ENCODE measurements around the gene SLC29A1. TPM values are rescaled to one million over a fixed set of nuclear protein-coding genes. Genes with fewer than 3 reads are reported as not detected.
A peak's percentile ranks its signal among the peaks of the same experiment; 100 is the strongest.

SLC29A1 gene
- total RNA-seq, 3 donors from 2014 or later: 106 to 140 (median 110) TPM

DNA sequence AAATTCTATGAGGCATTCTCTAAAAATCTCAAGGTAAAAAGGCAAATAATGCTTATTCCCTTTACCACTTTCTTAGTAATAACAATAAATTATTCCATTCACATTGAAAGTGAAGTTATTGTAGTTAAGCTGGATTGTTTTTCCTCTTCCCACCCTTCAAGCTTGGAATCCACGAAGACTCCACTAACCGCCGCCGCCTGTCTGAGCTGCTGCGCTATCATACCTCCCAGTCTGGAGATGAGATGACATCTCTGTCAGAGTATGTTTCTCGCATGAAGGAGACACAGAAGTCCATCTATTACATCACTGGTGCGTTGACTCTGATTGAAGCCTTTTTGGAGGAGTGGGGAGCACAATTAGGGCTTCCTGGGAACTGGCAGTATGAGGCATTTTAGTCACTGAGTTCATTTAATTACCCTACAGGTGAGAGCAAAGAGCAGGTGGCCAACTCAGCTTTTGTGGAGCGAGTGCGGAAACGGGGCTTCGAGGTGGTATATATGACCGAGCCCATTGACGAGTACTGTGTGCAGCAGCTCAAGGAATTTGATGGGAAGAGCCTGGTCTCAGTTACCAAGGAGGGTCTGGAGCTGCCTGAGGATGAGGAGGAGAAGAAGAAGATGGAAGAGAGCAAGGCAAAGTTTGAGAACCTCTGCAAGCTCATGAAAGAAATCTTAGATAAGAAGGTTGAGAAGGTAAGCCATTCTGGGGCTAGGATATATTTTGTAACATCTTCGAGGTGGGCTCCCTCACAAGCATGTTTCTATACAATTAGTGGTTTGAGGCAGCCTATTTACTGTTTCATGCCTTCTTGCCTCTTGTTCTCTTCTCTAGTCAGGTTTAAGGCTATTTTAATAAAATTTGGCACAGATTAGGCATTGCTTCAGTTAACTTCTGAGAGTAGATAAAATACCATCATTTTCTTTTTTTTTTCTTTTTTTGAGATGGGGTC lies 28.5 kb downstream of the SLC29A1 start:
- DNase-seq (ENCODE audit: low spot score in 2 of 2): no peak
- H3K36me3 ChIP-seq: peaks cover 4% of the 10 kb centered on the region
- TF ChIP-seq POLR2A (IDR thresholded peaks at IDR 0.05) (no peak), POLR2AphosphoS5 (IDR thresholded peaks at IDR 0.05) (no peak), CTCF (IDR thresholded peaks at IDR 0.05) (no peak)
- no peaks in the 10 kb centered on the region for H3K27me3 ChIP-seq
- H3K4me3 ChIP-seq: no peak overlapping the region
- intact Hi-C loops (cut with DNase I; ENCODE audit: low total_unique reads): no loop called here
- H3K9me3 ChIP-seq: no peaks in the 10 kb centered on the region
- H3K4me1 ChIP-seq: peaks cover 6 to 24% of the 10 kb centered on the region in 2 donors
- no peak overlapping the region for H3K27ac ChIP-seq

DNA sequence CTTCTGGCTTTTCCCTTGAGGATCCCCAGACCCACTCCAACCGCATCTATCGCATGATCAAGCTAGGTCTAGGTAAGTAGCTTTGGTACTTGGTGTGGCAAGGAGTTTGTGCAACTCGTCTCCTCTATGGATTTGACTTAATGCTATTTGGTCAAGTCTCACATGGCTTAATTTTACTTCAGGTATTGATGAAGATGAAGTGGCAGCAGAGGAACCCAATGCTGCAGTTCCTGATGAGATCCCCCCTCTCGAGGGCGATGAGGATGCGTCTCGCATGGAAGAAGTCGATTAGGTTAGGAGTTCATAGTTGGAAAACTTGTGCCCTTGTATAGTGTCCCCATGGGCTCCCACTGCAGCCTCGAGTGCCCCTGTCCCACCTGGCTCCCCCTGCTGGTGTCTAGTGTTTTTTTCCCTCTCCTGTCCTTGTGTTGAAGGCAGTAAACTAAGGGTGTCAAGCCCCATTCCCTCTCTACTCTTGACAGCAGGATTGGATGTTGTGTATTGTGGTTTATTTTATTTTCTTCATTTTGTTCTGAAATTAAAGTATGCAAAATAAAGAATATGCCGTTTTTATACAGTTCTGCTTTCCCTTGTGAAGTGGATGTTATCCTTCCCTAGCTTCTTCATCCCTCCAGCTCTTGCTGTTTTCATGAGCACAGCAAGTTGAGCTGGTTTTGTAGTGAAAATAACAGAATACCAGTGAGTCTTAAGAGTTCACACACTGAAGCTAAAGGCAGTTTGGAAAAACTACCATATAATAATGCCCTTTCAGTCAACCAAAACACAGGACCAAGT lies 30.1 kb downstream of the SLC29A1 start:
- Histone ChIP-seq H3K4me1 (peaks cover 6 to 18% of the 10 kb centered on the region in 2 donors), H3K36me3 (peaks cover 4% of the 10 kb centered on the region), H3K27ac (no peak overlapping the region), H3K9me3 (no peaks in the 10 kb centered on the region), H3K27me3 (no peaks in the 10 kb centered on the region), H3K4me3 (no peak overlapping the region)
- intact Hi-C loops (cut with DNase I; ENCODE audit: low total_unique reads): no loop called here
- no peak for DNase-seq (ENCODE audit: low spot score in 2 of 2)
- no peak for TF ChIP-seq POLR2AphosphoS5 (IDR thresholded peaks at IDR 0.05)
- TF ChIP-seq POLR2A (IDR thresholded peaks at IDR 0.05): no peak
- TF ChIP-seq CTCF (IDR thresholded peaks at IDR 0.05): peak in 2 of 3 donors; percentile 18 to 38

- Histone ChIP-seq H3K4me3 (no peak overlapping the region), H3K4me1 (peaks cover 6 to 10% of the 10 kb centered on the region in 2 donors), H3K36me3 (peaks cover 4% of the 10 kb centered on the region), H3K27me3 (no peaks in the 10 kb centered on the region), H3K27ac (peak overlapping the region in 1 of 2 donors; percentile 29), H3K9me3 (no peaks in the 10 kb centered on the region)
- TF ChIP-seq CTCF (IDR thresholded peaks at IDR 0.05) (no peak), POLR2A (IDR thresholded peaks at IDR 0.05) (no peak), POLR2AphosphoS5 (IDR thresholded peaks at IDR 0.05) (no peak)
- no peak for DNase-seq (ENCODE audit: low spot score in 2 of 2)
- intact Hi-C loops (cut with DNase I; ENCODE audit: low total_unique reads): no loop called here
Observed at GRCh38 chr6:44254191-44255104, 31.1 kb downstream of the SLC29A1 start.

DNA sequence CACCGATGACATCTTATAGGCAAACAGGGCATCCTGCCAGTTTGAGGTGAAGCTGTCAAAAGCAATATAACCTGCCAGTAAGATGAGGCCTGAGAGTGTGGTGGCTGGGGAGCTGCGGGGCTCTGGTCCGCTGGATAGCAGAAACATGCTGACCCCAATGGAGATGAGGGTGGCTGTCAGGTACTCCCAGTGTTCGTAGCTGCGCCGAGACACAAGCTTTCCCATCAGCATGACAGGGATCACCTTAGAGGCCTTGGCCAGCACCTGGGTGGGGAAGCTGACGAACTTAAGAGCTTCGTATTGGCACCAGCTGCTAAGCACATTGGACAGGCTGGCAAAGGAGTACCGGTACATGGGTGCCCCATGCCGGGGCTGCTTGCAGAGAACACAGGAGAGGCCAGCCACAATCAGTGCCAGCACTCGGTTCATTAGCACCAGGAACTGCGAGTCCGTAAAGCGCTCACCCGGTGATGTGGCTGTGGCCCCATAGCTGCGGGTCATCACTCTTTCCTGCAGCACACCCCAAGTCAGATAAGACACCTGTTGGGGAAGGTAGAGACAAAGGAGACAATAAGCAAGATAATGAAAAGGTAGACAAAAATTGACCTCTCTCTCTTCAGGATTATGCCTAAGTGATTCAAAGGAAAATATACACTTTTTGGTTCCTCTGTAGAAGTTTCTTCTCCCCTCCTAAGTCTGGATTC lies 31.9 kb downstream of the SLC29A1 start:
- H3K4me3 ChIP-seq: no peak overlapping the region
- H3K4me1 ChIP-seq: peaks cover 6 to 10% of the 10 kb centered on the region in 2 donors
- TF ChIP-seq POLR2AphosphoS5 (IDR thresholded peaks at IDR 0.05) (no peak), POLR2A (IDR thresholded peaks at IDR 0.05) (no peak), CTCF (IDR thresholded peaks at IDR 0.05) (no peak)
- DNase-seq (ENCODE audit: low spot score in 2 of 2): no peak
- H3K9me3 ChIP-seq: no peaks in the 10 kb centered on the region
- H3K27ac ChIP-seq: peak overlapping the region in 1 of 2 donors; percentile 29
- intact Hi-C loops (cut with DNase I; ENCODE audit: low total_unique reads): no loop called here
- H3K36me3 ChIP-seq: peaks cover 4% of the 10 kb centered on the region
- H3K27me3 ChIP-seq: no peaks in the 10 kb centered on the region

All from breast epithelium (tissue), 4 donors.